Subcutaneous abdominal adipose tissue (tissue), 5 donors: Measurements from ENCODE around the gene LOXL3.
"Not testable (repeated sequence)": the region's sequence is repeated elsewhere in the genome, so short reads cannot be mapped to it uniquely, and the experiment has no call there.

Experiments
- H3K27ac ChIP-seq: one replicate; pipeline ENCODE4 v1.7.0; 2013; ENCODE audit warnings: low read depth, mild to moderate bottlenecking, inconsistent platforms, low read length, moderate library complexity
- H3K27me3 ChIP-seq, 5 donors: one replicate each; pipeline ENCODE4 v1.7.0; 2013; ENCODE audit warnings: low read length in 5 of 5, inconsistent platforms in 1 of 5; ENCODE audit not compliant: control insufficient read depth in 5 of 5, insufficient read depth in 4 of 5
- H3K36me3 ChIP-seq, 5 donors: one replicate each; pipeline ENCODE4 v1.7.0; 2013; ENCODE audit warnings: low read length in 5 of 5; ENCODE audit not compliant: control insufficient read depth in 5 of 5, insufficient read depth in 5 of 5
- H3K4me1 ChIP-seq, 5 donors: one replicate each; pipeline ENCODE4 v1.7.0; 2013; ENCODE audit warnings: low read length in 5 of 5, mild to moderate bottlenecking in 3 of 5, moderate library complexity in 1 of 5; ENCODE audit not compliant: control insufficient read depth in 5 of 5, insufficient read depth in 5 of 5
- H3K4me3 ChIP-seq, 5 donors: one replicate each; pipeline ENCODE4 v1.7.0; 2013; ENCODE audit warnings: low read length in 5 of 5, low read depth in 1 of 5
- H3K9ac ChIP-seq, 5 donors: one replicate each; pipeline ENCODE4 v1.7.0; 2013; ENCODE audit warnings: low read length in 5 of 5, mild to moderate bottlenecking in 4 of 5, moderate library complexity in 3 of 5
- H3K9me3 ChIP-seq, 5 donors: one replicate each; pipeline ENCODE4 v1.7.0; 2013; ENCODE audit warnings: low read length in 5 of 5; ENCODE audit not compliant: control insufficient read depth in 5 of 5
- donor health status: healthy.
- donor health status: healthy.
- donor health status: healthy.
- donor health status: healthy.
- donor health status: healthy.

Gene LOXL3

DNA sequence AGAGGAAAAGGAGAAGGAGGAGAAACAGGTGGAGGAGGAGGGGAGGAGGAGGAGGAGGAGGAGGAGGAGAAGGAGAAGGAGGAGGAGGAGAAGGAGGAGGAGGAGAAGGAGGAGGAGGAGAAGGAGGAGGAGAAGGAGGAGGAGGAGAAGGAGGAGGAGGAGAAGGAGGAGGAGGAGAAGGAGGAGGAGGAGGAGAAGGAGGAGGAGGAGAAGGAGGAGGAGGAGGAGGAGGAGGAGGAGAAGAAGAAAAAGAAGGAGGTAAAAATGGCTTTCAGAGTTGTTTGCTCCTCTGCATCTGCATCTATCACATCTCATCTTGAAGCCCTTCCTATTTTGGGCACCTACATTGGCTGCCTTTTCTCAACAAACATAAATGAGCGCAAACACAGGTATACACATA is 7.3 kb upstream of the LOXL3 start:
- not testable (repeated sequence) for H3K9ac ChIP-seq, H3K4me3 ChIP-seq, H3K9me3 ChIP-seq, H3K27me3 ChIP-seq, H3K27ac ChIP-seq
- peaks cover 0 to 28% (median 23%) of the 10 kb centered on the region in 5 donors for H3K4me1 ChIP-seq
- H3K36me3 ChIP-seq = peaks cover 0 to 13% (median 9%) of the 10 kb centered on the region in 5 donors

DNA sequence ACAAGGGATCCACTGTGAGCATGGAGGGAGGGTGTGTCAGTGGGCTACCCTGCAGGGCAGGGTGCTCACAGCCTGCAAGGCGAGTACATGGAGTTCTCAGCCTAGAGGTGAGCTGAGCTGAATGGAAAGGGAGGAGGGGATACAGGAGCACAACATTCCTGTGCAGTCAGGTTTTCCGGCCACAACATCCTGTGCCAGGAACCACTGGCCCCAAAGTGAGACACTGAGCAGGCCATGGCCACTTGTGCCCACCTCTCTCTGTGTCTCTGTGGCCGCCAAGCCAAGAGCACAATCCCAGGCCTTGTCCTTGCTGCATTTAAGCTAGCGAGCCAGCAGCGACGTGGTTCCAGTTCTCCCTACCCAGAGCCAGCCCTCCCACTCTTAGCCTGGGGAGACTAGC is 6.8 kb upstream of the LOXL3 start:
- no peak overlapping the region for H3K9ac ChIP-seq
- peaks cover 0 to 32% (median 23%) of the 10 kb centered on the region in 5 donors for H3K4me1 ChIP-seq
- peaks cover 0 to 13% (median 9%) of the 10 kb centered on the region in 5 donors for H3K36me3 ChIP-seq
- no peak overlapping the region for H3K27ac ChIP-seq
- peaks cover 0 to 2% (median 0%) of the 10 kb centered on the region in 5 donors for H3K27me3 ChIP-seq
- no peak overlapping the region for H3K4me3 ChIP-seq
- H3K9me3 ChIP-seq = no peaks in the 10 kb centered on the region

DNA sequence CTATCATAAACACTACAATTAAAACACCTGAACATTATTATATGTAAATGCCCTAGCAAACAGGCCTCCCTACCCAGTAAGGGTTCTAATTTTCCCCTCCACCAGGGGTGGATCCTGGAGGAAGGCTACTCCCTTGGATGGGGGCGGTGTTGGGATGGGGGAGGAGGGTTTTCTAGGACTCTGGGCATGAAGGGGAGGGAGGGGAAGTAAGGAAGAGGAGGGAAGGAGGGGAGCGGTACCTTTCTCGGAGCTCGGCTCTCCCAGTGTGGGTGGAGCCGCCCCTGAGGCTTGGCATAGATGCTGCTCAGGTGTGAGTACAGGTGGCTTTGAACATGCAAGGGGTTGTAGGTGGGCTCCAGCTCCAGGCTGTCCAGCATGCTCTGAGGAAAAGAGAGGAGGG is 6.2 kb upstream of the LOXL3 start:
- Histone ChIP-seq H3K4me1 (peaks cover 0 to 39% (median 30%) of the 10 kb centered on the region in 5 donors), H3K9ac (no peak overlapping the region), H3K9me3 (no peaks in the 10 kb centered on the region), H3K36me3 (peaks cover 0 to 13% (median 9%) of the 10 kb centered on the region in 5 donors), H3K27ac (no peak overlapping the region), H3K27me3 (peaks cover 0 to 2% (median 0%) of the 10 kb centered on the region in 5 donors), H3K4me3 (no peak overlapping the region)

DNA sequence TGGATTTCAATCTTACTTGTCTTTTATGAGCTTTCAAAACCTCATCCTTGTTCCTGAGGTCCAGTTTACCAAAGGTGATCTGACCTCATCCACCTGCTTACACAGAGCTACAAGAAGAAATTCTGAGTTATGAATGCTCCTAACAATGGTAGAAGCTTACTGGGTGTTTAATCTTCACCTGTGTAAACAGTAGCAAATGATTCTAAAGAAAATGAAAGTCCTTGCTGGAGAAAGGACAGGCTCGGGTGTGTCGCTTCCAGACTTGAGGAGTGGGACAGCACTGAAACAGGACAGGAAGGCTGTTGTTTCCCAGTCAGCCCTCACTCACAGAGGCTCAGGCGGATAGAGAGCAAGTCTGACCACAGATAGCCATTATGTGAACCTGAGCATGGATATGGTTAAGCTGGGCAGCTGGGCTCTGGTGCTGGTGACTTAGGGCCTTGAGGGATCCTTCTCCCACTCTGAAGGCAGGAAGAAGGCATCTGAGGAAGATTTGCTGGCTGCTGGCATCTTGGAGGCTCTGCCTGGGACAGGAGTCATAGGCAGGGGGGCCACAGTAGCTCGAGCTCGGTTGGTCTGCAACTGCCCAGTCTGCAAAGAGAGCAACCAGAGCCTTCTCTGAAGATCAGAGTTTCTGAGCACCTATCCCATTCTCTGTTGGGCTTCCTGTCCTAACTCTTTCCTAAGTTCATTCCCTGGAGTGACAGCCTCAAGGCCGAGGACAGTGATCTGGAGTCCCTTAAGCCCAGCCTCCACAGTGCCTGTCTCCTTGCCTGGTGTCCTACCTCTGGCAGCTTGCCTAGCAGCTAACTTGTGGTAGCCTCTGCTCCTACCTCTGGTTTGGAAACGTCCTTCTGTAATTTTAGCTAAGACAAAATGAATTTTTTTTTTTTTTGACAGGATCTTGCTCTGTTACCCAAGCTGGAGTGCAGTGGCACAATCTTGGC is 4.8 kb upstream of the LOXL3 start:
- peak overlapping the region; percentile 2 for H3K27ac ChIP-seq
- H3K9ac ChIP-seq = no peak overlapping the region
- peaks cover 0 to 13% (median 9%) of the 10 kb centered on the region in 5 donors for H3K36me3 ChIP-seq
- H3K9me3 ChIP-seq = no peaks in the 10 kb centered on the region
- peaks cover 0 to 2% (median 0%) of the 10 kb centered on the region in 5 donors for H3K27me3 ChIP-seq
- H3K4me3 ChIP-seq = no peak overlapping the region
- H3K4me1 ChIP-seq = peaks cover 0 to 48% (median 37%) of the 10 kb centered on the region in 5 donors

DNA sequence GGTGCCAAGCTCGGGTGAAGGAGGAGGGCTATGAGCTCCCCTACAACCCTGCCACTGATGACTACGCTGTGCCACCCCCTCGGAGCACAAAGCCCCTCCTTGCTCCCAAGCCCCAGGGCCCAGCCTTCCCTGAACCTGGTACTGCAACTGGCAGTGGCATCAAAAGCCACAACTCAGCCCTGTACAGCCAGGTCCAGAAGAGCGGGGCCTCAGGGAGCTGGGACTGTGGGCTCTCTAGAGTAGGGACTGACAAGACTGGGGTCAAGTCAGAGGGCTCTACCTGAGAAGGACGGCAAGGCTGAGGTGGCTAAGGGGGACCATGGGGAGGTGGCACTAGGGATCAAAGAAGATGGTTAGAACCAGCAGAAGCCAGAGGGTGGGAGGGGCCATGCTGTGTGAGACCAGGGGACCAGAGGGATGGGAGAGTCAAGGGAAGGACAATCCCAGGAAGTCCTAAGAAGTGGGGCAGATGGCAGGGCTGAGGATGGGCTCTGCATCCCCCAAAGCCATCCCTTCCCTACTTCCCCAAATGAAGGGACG is 3.2 kb upstream of the LOXL3 start:
- H3K9me3 ChIP-seq = no peaks in the 10 kb centered on the region
- no peak overlapping the region for H3K9ac ChIP-seq
- peaks cover 0 to under 1% (median 0%) of the 10 kb centered on the region in 5 donors for H3K27me3 ChIP-seq
- H3K36me3 ChIP-seq = peaks cover 0 to 13% (median 9%) of the 10 kb centered on the region in 5 donors
- no peak overlapping the region for H3K4me3 ChIP-seq
- H3K27ac ChIP-seq = peak overlapping the region; percentile 84
- peaks cover 0 to 58% (median 46%) of the 10 kb centered on the region in 5 donors for H3K4me1 ChIP-seq

DNA sequence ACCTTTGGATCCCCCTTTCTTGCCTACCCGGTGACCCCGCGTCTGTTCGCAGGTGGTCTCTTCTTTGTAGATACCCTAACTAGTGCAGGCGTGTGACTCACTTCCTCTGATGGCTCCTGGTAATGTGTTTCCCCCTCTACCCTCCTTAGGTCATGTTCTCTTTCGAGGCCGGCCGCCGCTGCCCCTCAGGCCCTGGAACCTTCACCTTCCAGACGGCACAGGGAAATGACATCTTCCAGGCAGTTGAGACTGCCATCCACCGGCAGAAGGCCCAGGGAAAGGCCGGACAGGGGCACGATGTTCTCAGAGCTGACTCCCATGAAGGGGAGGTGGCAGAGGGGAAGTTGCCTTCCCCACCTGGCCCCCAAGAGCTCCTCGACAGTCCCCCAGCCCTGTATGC is 2.4 kb upstream of the LOXL3 start:
- H3K27me3 ChIP-seq = no peaks in the 10 kb centered on the region
- peak overlapping the region in 3 of 5 donors; percentile 31 to 74 (median 72) for H3K9ac ChIP-seq
- peak overlapping the region in 2 of 5 donors; percentile 79 to 89 for H3K4me3 ChIP-seq
- peak overlapping the region; percentile 84 for H3K27ac ChIP-seq
- peaks cover 0 to 13% (median 9%) of the 10 kb centered on the region in 5 donors for H3K36me3 ChIP-seq
- H3K9me3 ChIP-seq = no peaks in the 10 kb centered on the region
- peaks cover 0 to 58% (median 46%) of the 10 kb centered on the region in 5 donors for H3K4me1 ChIP-seq

DNA sequence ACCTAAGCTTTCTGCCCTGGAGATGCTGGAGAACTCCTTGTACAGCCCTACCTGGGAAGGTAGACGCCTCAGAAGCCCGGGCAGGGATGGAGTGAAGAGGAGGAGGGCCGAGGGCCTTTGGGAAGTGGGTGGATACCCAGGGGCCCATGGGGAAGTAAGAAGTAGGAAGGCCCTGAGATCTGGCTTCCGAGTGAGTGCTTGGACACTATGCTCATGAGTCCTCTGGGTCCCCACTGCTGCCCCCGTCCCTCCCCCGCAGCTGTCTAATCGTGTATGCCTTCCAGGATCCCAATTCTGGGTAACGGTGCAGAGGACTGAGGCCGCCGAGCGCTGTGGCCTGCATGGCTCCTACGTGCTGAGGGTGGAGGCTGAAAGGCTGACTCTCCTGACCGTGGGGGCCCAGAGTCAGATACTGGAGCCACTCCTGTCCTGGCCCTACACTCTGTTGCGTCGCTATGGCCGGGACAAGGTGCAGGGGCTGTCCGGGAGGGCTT is 1.9 kb upstream of the LOXL3 start:
- no peaks in the 10 kb centered on the region for H3K27me3 ChIP-seq
- H3K9me3 ChIP-seq = no peaks in the 10 kb centered on the region
- H3K9ac ChIP-seq = peak overlapping the region in 4 of 5 donors; percentile 66 to 79 (median 73)
- peak overlapping the region; percentile 74 to 89 (median 87) for H3K4me3 ChIP-seq
- peak overlapping the region; percentile 84 for H3K27ac ChIP-seq
- H3K36me3 ChIP-seq = peaks cover 0 to 13% (median 9%) of the 10 kb centered on the region in 5 donors
- peaks cover 0 to 58% (median 46%) of the 10 kb centered on the region in 5 donors for H3K4me1 ChIP-seq

DNA sequence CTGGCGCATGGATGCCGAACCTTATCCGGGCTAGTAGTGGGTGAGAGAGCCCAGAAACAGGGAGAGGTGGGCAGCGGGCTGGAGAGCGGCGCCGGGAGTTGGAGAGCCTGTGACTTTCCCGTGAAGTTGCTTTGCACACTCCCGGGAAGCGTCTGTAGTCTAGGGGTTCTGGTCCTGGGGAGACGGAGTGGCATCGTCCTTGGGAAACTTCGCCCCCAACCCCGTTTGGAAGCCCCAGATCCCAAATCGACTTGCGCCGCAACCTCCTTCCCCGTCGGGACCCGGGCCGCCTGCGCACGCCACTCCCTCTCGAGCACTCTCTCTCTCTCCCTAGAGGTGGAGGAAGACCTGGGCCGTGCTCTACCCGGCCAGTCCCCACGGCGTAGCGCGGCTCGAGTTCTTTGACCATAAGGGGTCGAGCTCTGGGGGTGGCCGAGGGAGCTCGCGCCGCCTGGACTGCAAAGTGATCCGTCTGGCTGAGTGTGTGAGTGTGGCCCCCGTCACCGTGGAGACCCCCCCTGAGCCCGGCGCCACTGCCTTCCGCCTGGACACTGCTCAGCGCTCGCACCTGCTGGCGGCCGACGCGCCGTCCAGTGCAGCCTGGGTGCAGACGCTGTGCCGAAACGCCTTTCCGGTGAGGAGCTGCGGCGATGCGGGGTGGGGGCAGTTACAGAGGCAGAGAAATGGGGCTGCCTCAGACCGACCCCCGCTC is 1.2 kb upstream of the LOXL3 start:
- Histone ChIP-seq H3K9ac (peak overlapping the region in 4 of 5 donors; percentile 66 to 79 (median 73)), H3K27me3 (no peaks in the 10 kb centered on the region), H3K4me3 (peak overlapping the region; percentile 79 to 89 (median 87)), H3K27ac (peak overlapping the region; percentile 84), H3K9me3 (no peaks in the 10 kb centered on the region), H3K36me3 (peaks cover 0 to 13% (median 9%) of the 10 kb centered on the region in 5 donors), H3K4me1 (peaks cover 0 to 55% (median 47%) of the 10 kb centered on the region in 5 donors)

DNA sequence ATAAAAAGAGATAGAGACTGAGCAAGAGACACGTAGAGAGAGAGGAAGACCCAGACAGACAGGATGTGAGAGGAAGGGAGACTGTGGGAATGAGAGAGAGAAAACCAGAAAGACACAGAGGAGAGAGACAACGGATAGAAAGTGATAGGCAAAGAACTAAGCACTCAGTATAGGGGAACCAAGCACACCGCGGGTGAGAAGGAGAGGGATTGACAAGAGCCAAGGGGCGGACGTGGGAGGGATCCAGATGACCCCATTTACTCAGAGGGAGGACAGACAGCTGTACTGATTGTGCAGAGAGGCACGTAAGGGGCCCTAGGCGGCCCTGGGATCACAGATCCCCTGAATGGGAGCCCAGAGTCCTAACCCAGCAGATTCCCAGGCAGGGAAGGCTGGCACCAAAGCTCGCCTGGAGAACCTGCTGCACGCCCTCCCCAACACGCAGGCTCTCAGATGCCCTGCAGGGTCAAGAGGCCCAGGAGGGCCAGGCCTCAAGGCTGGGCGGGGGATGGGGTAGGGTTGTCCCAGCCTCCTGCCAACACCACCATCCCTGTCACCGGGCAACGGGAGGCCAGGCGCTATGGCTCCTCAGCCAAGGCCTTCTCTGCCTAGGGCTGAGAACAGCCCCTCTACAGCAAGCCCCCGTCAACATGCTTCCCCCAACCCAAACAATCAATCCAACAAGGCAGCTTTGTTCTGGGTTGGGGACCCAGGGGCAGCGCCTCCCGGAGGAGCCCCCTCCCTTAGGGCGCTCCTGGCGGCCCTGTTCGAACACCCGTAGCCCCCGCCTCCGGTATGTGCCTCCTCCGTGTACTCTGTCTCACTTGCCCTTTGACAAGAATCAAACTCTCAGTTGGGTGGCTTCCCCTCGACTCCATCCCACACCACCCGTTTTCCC is 579 bp downstream of the LOXL3 start:
- Histone ChIP-seq H3K36me3 (peaks cover 0 to 12% (median 9%) of the 10 kb centered on the region in 5 donors), H3K4me3 (peak overlapping the region in 4 of 5 donors; percentile 56 to 89 (median 88)), H3K4me1 (peaks cover 4 to 62% (median 52%) of the 10 kb centered on the region in 5 donors), H3K9ac (peak overlapping the region in 1 of 5 donors; percentile 2), H3K9me3 (no peaks in the 10 kb centered on the region), H3K27me3 (no peaks in the 10 kb centered on the region), H3K27ac (peak overlapping the region; percentile 84)
